H9 (cell line): ENCODE measurements around the gene KRTAP10-6. TPM values are rescaled to one million over a fixed set of nuclear protein-coding genes. Genes with fewer than 3 reads are reported as not detected.

Experiments used
- DNase-seq: peaks from one replicate; pipeline ENCODE4 v3.0.0-alpha.2; 2017
- H2AFZ ChIP-seq: one replicate; pipeline ENCODE4 v1.6.1; 2013; ENCODE audit warnings: mild to moderate bottlenecking, low read length, control low read depth, moderate library complexity
- H2AK5ac ChIP-seq: 2 replicates; pipeline ENCODE4 v1.6.1; 2013; ENCODE audit warnings: low read length, control low read depth, mixed read lengths; ENCODE audit not compliant: insufficient read length
- H2BK120ac ChIP-seq: one replicate; pipeline ENCODE4 v1.6.1; 2013; ENCODE audit warnings: low read depth, mild to moderate bottlenecking, low read length, control low read depth, inconsistent platforms; ENCODE audit not compliant: poor library complexity, severe bottlenecking
- H2BK12ac ChIP-seq: 2 replicates; pipeline ENCODE4 v1.6.1; 2013; ENCODE audit warnings: low read length, control low read depth, mixed read lengths, low read depth; ENCODE audit not compliant: insufficient read length
- H2BK15ac ChIP-seq: 2 replicates; pipeline ENCODE4 v1.6.1; 2013; ENCODE audit warnings: low read depth, low read length, control low read depth
- H2BK20ac ChIP-seq: one replicate; pipeline ENCODE4 v1.6.1; 2013; ENCODE audit warnings: low read depth, mild to moderate bottlenecking, low read length, control low read depth, inconsistent platforms; ENCODE audit not compliant: poor library complexity, severe bottlenecking
- H2BK5ac ChIP-seq: 2 replicates; pipeline ENCODE4 v1.6.1; 2013; ENCODE audit warnings: low read length, control low read depth, mixed read lengths; ENCODE audit not compliant: insufficient read length
- H3K14ac ChIP-seq: 2 replicates; pipeline ENCODE4 v1.6.1; 2013; ENCODE audit warnings: low read length, control low read depth; ENCODE audit not compliant: insufficient read depth
- H3K18ac ChIP-seq: 2 replicates; pipeline ENCODE4 v1.6.1; 2013; ENCODE audit warnings: low read depth, mild to moderate bottlenecking, mixed read lengths, low read length, control low read depth; ENCODE audit not compliant: insufficient read length
- H3K23ac ChIP-seq: 2 replicates; pipeline ENCODE4 v1.6.1; 2013; ENCODE audit warnings: low read length, control low read depth, mixed read lengths, low read depth; ENCODE audit not compliant: insufficient read length
- H3K23me2 ChIP-seq: 2 replicates; pipeline ENCODE4 v1.6.1; 2013; ENCODE audit warnings: low read depth, mild to moderate bottlenecking, mixed read lengths, low read length, control low read depth; ENCODE audit not compliant: insufficient read length, poor library complexity, severe bottlenecking
- H3K27ac ChIP-seq: 2 replicates; pipeline ENCODE4 v1.5.1; 2013; ENCODE audit warnings: low read length, control low read depth, mixed read lengths, low read depth; ENCODE audit not compliant: insufficient read length
- H3K27me3 ChIP-seq: 2 replicates; pipeline ENCODE4 v1.6.1; 2013; ENCODE audit warnings: low read length, control low read depth, inconsistent platforms; ENCODE audit not compliant: insufficient read depth
- H3K4ac ChIP-seq: 2 replicates; pipeline ENCODE4 v1.6.1; 2013; ENCODE audit warnings: low read depth, mild to moderate bottlenecking, control low read depth, inconsistent platforms, low read length, moderate library complexity
- H3K4me1 ChIP-seq: 2 replicates; pipeline ENCODE4 v1.6.1; 2013; ENCODE audit warnings: low read length, control low read depth, inconsistent platforms; ENCODE audit not compliant: insufficient read depth
- H3K4me2 ChIP-seq: 2 replicates; pipeline ENCODE4 v1.6.1; 2013; ENCODE audit warnings: low read length, control low read depth, mixed read lengths; ENCODE audit not compliant: insufficient read length, insufficient read depth
- H3K56ac ChIP-seq: 2 replicates; pipeline ENCODE4 v1.6.1; 2013; ENCODE audit warnings: low read depth, mild to moderate bottlenecking, mixed read lengths, low read length, control low read depth; ENCODE audit not compliant: insufficient read length
- H3K79me1 ChIP-seq: 2 replicates; pipeline ENCODE4 v1.6.1; 2013; ENCODE audit warnings: low read depth, mild to moderate bottlenecking, moderate library complexity, low read length, control low read depth, inconsistent platforms; ENCODE audit not compliant: insufficient read depth, poor library complexity, severe bottlenecking
- H3K79me2 ChIP-seq: 2 replicates; pipeline ENCODE4 v1.6.1; 2013; ENCODE audit warnings: low read length, control low read depth, inconsistent platforms; ENCODE audit not compliant: insufficient read depth
- H3K9ac ChIP-seq: 2 replicates; pipeline ENCODE4 v1.6.1; 2013; ENCODE audit warnings: low read length, control low read depth, mixed read lengths; ENCODE audit not compliant: insufficient read length; ENCODE audit errors: extremely low read depth
- H3K9me3 ChIP-seq: one replicate; pipeline ENCODE4 v1.6.1; 2013; ENCODE audit warnings: low read depth, low read length, inconsistent platforms; ENCODE audit not compliant: control insufficient read depth
- H3T11ph ChIP-seq: one replicate; pipeline ENCODE4 v1.6.1; 2013; ENCODE audit warnings: mild to moderate bottlenecking, low read length, control low read depth, inconsistent platforms
- H4K20me1 ChIP-seq: one replicate; pipeline ENCODE4 v1.6.1; 2013; ENCODE audit not compliant: control insufficient read depth, insufficient read length, insufficient read depth
- H4K5ac ChIP-seq: 2 replicates; pipeline ENCODE4 v1.6.1; 2013; ENCODE audit warnings: low read depth, mild to moderate bottlenecking, mixed read lengths, low read length, control low read depth; ENCODE audit not compliant: insufficient read length
- H4K8ac ChIP-seq: replicated peaks from 2 replicates; pipeline ENCODE4 v1.6.1; 2013; ENCODE audit warnings: low read length, control low read depth, mixed read lengths, low read depth; ENCODE audit not compliant: insufficient read length
- H4K91ac ChIP-seq: 2 replicates; pipeline ENCODE4 v1.6.1; 2013; ENCODE audit warnings: low read depth, mild to moderate bottlenecking, moderate library complexity, mixed read lengths, low read length, control low read depth; ENCODE audit not compliant: insufficient read length
- H3K27ac Mint-ChIP-seq, 3 experiments: 2 replicates in 2 of 3; 3 replicates in 1 of 3; pipeline ENCODE4 v1.8.0; 2020 to 2021; ENCODE audit warnings: mixed read lengths in 3 of 3, mild to moderate bottlenecking in 1 of 3, moderate library complexity in 1 of 3
- H3K27me3 Mint-ChIP-seq: 2 replicates; pipeline ENCODE4 v1.8.0; 2021; ENCODE audit warnings: low read depth, mild to moderate bottlenecking, moderate library complexity, mixed read lengths
- H3K36me3 Mint-ChIP-seq, 3 experiments: 2 replicates in 2 of 3; 3 replicates in 1 of 3; pipeline ENCODE4 v1.8.0; 2020 to 2021; ENCODE audit warnings: low read depth in 3 of 3, mixed read lengths in 3 of 3; ENCODE audit not compliant: insufficient read depth in 1 of 3
- H3K4me1 Mint-ChIP-seq, 2 experiments: 2 replicates each; pipeline ENCODE4 v1.8.0; 2020; ENCODE audit warnings: mixed read lengths in 2 of 2
- H3K4me3 Mint-ChIP-seq, 2 experiments: 2 replicates in 1 of 2; 3 replicates in 1 of 2; pipeline ENCODE4 v1.8.0; 2020 to 2021; ENCODE audit warnings: mild to moderate bottlenecking in 2 of 2, mixed read lengths in 2 of 2, moderate library complexity in 1 of 2
- H3K9me3 Mint-ChIP-seq, 2 experiments: 2 replicates in 1 of 2; 3 replicates in 1 of 2; pipeline ENCODE4 v1.8.0; 2020; ENCODE audit warnings: mild to moderate bottlenecking in 2 of 2, mixed read lengths in 2 of 2, moderate library complexity in 1 of 2
- WGBS: extraction: QIAGEN DNeasy Blood & Tissue Kit; methylation state at CpG from one replicate; pipeline ENCODE4 v1.1.7; 2013; ENCODE audit warnings: missing lambda C conversion rate, low lambda C conversion rate, mixed read lengths; ENCODE audit not compliant: insufficient read length; ENCODE audit errors: extremely low coverage; 5-methylcytosine and 5-hydroxymethylcytosine counted together
- total RNA-seq: library from RNA; stranded (reverse); gene quantifications from 2 replicates; pipeline ENCODE4 v1.2.1, GENCODE V29; 2021
- TF ChIP-seq, protein P1 (sequence below): fragments of 200-600 bp; sonication (generic); conservative IDR thresholded peaks from 3 replicates; pipeline ENCODE4 v1.8.0; 2021; ENCODE audit warnings: antibody characterized with exemption, mild to moderate bottlenecking

The KRTAP10-6 gene
- total RNA-seq, 1 experiment from 2014 or later, result not detected

DNA sequence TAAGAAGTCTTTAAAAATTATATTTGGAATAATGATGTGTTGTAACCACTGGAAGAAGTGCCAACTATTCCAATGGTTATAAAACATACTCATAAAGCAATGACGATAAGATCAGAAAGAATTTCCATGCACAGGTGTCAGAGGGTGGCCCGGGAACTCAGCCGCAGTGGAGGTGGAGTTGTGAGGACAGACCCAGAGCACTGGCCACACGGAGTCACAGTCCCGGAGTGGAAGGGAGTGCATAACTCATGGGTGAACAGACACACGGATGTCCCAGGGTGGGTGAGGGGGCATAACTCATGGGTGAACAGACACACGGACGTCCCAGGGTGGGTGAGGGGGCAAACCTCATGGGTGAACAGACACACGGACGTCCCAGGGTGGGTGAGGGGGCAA lies 16.3 kb downstream of the KRTAP10-6 start:
- H3K27ac ChIP-seq, result no peak overlapping the region
- no peak for DNase-seq
- no peak overlapping the region for H2BK5ac ChIP-seq
- Mint-ChIP-seq H3K4me1 (peaks cover 9 to 24% of the 10 kb centered on the region in 2 experiments), H3K4me3 (no peak overlapping the region), H3K27me3 (peaks cover 22% of the 10 kb centered on the region), H3K27ac (no peak overlapping the region), H3K36me3 (peaks cover 3 to 33% (median 15%) of the 10 kb centered on the region in 3 experiments; a peak in 6 of 7 replicates), H3K9me3 (peaks cover 24 to 30% of the 10 kb centered on the region in 2 experiments)
- no peaks in the 10 kb centered on the region for H3K4me1 ChIP-seq
- no peaks in the 10 kb centered on the region for H4K20me1 ChIP-seq
- H3K23ac ChIP-seq, result no peak overlapping the region
- H4K5ac ChIP-seq, result no peak overlapping the region
- no peak overlapping the region for H2BK120ac ChIP-seq
- H3K18ac ChIP-seq, result no peak overlapping the region
- H2AFZ ChIP-seq, result no peak overlapping the region
- H2BK12ac ChIP-seq, result no peak overlapping the region
- WGBS, result no CpG with 5 or more reads among the region's 10 CpGs
- no peak overlapping the region for H3K4me2 ChIP-seq
- no peak overlapping the region for H4K91ac ChIP-seq
- H3K23me2 ChIP-seq, result no peaks in the 10 kb centered on the region
- no peak overlapping the region for H2BK15ac ChIP-seq
- H3K27me3 ChIP-seq, result no peaks in the 10 kb centered on the region
- H3K4ac ChIP-seq, result no peak overlapping the region
- TF ChIP-seq, protein P1, sequence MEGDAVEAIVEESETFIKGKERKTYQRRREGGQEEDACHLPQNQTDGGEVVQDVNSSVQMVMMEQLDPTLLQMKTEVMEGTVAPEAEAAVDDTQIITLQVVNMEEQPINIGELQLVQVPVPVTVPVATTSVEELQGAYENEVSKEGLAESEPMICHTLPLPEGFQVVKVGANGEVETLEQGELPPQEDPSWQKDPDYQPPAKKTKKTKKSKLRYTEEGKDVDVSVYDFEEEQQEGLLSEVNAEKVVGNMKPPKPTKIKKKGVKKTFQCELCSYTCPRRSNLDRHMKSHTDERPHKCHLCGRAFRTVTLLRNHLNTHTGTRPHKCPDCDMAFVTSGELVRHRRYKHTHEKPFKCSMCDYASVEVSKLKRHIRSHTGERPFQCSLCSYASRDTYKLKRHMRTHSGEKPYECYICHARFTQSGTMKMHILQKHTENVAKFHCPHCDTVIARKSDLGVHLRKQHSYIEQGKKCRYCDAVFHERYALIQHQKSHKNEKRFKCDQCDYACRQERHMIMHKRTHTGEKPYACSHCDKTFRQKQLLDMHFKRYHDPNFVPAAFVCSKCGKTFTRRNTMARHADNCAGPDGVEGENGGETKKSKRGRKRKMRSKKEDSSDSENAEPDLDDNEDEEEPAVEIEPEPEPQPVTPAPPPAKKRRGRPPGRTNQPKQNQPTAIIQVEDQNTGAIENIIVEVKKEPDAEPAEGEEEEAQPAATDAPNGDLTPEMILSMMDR, result no peak
- H2AK5ac ChIP-seq, result no peak overlapping the region
- no peaks in the 10 kb centered on the region for H3K79me1 ChIP-seq
- no peak overlapping the region for H3K56ac ChIP-seq
- no peaks in the 10 kb centered on the region for H3K79me2 ChIP-seq
- no peaks in the 10 kb centered on the region for H3K9me3 ChIP-seq
- H3K14ac ChIP-seq, result no peak overlapping the region
- H3K9ac ChIP-seq, result no peak overlapping the region
- no peak overlapping the region for H2BK20ac ChIP-seq
- no peak overlapping the region for H3T11ph ChIP-seq
- no peak overlapping the region for H4K8ac ChIP-seq
